GM10248 (cell line): Measurements from ENCODE around the gene CADPS.

ENCODE experiments used
- CTCF ChIA-PET: fragments of 300-600 bp; sonication (Branson Sonifier 250); formaldehyde crosslinking; extraction: SDS; loops from one replicate; lab custom pipeline; 2021; ENCODE audit warnings: antibody characterized with exemption; lab: Yijun Ruan, JAX
- POLR2A ChIA-PET: fragments of 350-650 bp; sonication (Branson Sonifier 250); formaldehyde crosslinking; extraction: SDS; loops from one replicate; lab custom pipeline; 2020; ENCODE audit warnings: antibody characterized with exemption; lab: Yijun Ruan, JAX
- DNase-seq: peaks from one replicate; pipeline ENCODE4 v3.0.0; 2012; ENCODE audit errors: extremely low spot score
- TF ChIP-seq, protein P1 (sequence below): IDR thresholded peaks from 2 replicates; pipeline ENCODE4 v1.5.1; 2012; ENCODE audit warnings: mild to moderate bottlenecking, low read depth; ENCODE audit errors: extremely low read depth, missing control alignments, control extremely low read depth

The CADPS gene

DNA sequence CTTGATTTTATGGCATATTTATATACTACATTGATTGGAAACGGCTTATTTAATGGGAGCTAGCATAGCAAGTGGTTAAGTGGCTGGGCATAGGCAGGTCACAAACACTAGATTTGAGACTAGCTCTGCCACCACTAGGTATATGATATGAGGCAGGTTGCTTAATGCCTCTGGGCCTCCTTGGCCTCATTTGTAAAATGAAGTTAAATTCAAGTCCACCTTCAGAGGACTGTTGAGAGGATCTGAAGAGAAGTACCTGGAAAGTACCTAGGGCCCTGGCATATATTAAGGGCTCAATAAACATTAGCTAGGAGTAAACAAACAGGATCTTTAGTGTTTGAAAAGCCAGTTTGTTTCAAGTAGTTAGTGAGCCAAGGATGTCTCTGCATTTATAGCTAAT is 335.5 kb downstream of the CADPS start:
- ChIA-PET CTCF (interaction anchor here (1.1 to 1.4 kb wide), 2 partner anchors 13 to 18 kb away, joined by 3 to 4 read pairs; no protein-coding TSS in a partner anchor), POLR2A (no interaction called here)
- TF ChIP-seq, protein P1, sequence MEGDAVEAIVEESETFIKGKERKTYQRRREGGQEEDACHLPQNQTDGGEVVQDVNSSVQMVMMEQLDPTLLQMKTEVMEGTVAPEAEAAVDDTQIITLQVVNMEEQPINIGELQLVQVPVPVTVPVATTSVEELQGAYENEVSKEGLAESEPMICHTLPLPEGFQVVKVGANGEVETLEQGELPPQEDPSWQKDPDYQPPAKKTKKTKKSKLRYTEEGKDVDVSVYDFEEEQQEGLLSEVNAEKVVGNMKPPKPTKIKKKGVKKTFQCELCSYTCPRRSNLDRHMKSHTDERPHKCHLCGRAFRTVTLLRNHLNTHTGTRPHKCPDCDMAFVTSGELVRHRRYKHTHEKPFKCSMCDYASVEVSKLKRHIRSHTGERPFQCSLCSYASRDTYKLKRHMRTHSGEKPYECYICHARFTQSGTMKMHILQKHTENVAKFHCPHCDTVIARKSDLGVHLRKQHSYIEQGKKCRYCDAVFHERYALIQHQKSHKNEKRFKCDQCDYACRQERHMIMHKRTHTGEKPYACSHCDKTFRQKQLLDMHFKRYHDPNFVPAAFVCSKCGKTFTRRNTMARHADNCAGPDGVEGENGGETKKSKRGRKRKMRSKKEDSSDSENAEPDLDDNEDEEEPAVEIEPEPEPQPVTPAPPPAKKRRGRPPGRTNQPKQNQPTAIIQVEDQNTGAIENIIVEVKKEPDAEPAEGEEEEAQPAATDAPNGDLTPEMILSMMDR = no peak
- no peak for DNase-seq

DNA sequence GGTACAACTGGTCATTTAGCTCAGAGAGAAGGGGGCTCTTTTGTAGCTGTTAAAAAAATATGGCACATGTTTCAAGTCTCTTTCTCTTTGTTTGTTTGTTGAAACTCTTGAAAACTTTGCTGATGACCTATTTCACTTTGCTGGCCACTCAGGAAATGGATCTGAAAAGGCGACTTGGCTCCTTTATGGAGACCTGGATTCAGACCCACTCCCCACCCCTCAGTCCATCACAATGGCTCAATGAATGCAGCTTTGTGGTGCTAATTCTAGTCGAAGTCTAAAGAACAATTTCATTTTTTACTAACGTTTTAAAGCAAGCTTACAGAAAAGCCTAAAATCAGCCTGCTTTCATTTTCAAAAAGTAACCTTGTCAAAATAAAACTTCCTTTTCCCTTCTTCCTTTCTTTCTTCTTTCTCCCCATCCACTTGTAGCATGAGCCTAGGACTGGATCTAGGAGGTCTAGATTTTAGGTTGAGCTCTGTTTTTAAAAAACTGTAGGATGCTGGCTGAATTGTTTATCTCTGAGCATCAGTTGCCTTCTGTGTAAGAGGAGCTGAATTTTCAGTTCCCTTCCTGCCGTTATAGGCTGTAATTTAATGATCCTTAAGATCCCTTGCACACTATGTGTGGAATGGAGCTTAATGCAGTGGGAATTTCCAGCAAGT is 336.4 kb downstream of the CADPS start:
- ChIA-PET CTCF (interaction anchor here (1.1 to 1.4 kb wide), 2 partner anchors 14 to 19 kb away, joined by 3 to 4 read pairs; no protein-coding TSS in a partner anchor), POLR2A (interaction anchor here (0.6 kb wide), 1 partner anchor 35 kb away, joined by 4 read pairs; no protein-coding TSS in a partner anchor)
- DNase-seq = no peak
- TF ChIP-seq, protein P1 = no peak

- ChIA-PET POLR2A (interaction anchor here (0.6 kb wide), 1 partner anchor 12 kb away, joined by 4 read pairs; no protein-coding TSS in a partner anchor), CTCF (no interaction called here)
- DNase-seq = no peak
- TF ChIP-seq, protein P1 = no peak
Observed at GRCh38 chr3:62534326-62534725, 340.9 kb downstream of the CADPS start.

GRCh38 chr3:62532796-62533195 is 342.4 kb downstream of the CADPS start:
- ChIA-PET POLR2A (no interaction called here), CTCF (no interaction called here)
- TF ChIP-seq, protein P1 = no peak
- DNase-seq = no peak

DNA sequence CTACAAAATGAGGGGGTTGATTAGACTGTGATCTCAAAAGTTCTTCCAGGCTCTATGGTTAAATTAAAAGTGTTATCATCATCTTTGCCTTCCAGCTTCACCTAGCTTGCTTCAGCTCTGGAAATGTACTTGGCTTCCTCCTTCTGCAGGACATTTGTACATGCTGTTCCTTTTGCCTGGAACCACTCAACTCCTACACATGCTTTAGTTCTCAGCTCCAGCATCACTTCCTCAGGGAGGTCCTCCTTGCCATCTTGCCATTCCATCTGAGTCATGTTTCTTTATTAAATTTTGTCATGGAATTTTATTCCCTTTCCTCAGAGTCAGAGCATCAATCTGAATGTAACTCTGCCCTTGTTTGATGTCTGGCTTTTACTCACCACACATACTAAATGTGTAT is 343.2 kb downstream of the CADPS start:
- CTCF ChIA-PET = no interaction called here
- TF ChIP-seq, protein P1 = no peak
- DNase-seq = no peak
- POLR2A ChIA-PET = no interaction called here

DNA sequence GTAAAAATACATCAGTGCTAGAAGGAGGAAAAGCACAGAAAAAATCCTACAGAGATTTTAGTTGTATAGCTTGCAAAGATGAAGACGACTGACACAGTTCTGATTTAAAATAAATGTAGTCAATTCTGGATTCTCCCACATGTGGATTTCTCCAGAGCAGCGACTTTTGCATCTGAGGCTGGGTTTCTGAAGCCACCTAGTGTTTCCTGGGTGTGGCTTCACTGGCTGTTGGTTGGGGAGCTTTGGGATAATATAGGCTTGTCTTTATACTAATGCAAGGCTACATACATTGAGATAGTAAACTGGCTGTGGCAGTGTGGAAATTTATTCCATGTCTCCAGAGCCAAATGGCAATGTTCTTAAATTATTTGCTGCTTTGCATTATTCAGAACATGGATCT is 343.7 kb downstream of the CADPS start:
- DNase-seq = no peak
- ChIA-PET POLR2A (no interaction called here), CTCF (no interaction called here)
- TF ChIP-seq, protein P1 = no peak
